HFF-Myc (cell line): Measurements from ENCODE around the gene ZNF235.
"Not testable (repeated sequence)": the region's sequence is repeated elsewhere in the genome, so short reads cannot be mapped to it uniquely, and the experiment has no call there.

Source experiments
- DNase-seq: peaks from one replicate; pipeline ENCODE4 v3.0.0-alpha.2; 2011; ENCODE audit warnings: low read depth; ENCODE audit errors: extremely low read depth
- H3K4me3 ChIP-seq: replicated peaks from 2 replicates; pipeline ENCODE4 v1.5.1; 2011; ENCODE audit warnings: low read depth, mild to moderate bottlenecking, control low read depth, low read length
- CTCF ChIP-seq: IDR thresholded peaks from 2 replicates; pipeline ENCODE4 v1.5.1; 2012; ENCODE audit warnings: mild to moderate bottlenecking, low read depth, low read length, control low read depth; ENCODE audit errors: missing control alignments

Gene ZNF235

GRCh38 chr19:44304659-44305193 lies at the start of gene ZNF235:
Gene ZNF235, minus strand, starts transcription at chr19:44305025. Its CDS starts 1,621 bp downstream, at chr19:44303404.
- TF ChIP-seq CTCF = no peak
- H3K4me3 ChIP-seq = peak within 1 kb of the TSS; percentile 68

GRCh38 chr19:44346556-44346955 lies 41.7 kb upstream of the ZNF235 start:
- no peak for DNase-seq
- no peak overlapping the region for H3K4me3 ChIP-seq

More at GRCh38 chr19:44304659-44305193, at the start of gene ZNF235:
- DNase-seq = peak; percentile 94

DNA sequence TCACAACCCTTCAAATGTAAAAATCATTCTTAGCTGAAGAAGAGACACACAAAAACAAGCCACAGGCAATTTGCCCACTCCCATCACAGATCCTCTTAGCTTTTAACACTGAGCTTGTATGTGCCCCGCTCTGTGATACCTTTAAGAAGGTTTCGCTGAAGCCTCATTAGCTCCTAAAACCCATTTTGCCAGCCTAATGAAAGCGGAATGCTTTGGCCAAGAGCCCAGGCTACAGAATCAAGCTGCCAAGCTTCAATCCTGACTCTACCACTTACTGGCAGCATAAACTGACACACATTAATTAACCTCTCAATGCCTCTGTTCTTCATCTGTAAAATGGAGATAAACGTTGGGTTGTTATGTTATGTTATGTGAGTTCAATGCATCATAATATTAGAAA lies 41.1 kb upstream of the ZNF235 start:
- DNase-seq = no peak
- H3K4me3 ChIP-seq = no peak overlapping the region
- no peak for TF ChIP-seq CTCF

More at GRCh38 chr19:44346556-44346955, 41.7 kb upstream of the ZNF235 start:
- TF ChIP-seq CTCF = no peak

- DNase-seq = no peak
- no peak for TF ChIP-seq CTCF
- no peak overlapping the region for H3K4me3 ChIP-seq
These were observed 39.4 kb upstream of the ZNF235 start for GRCh38 chr19:44344255-44344654.

- no peak overlapping the region for H3K4me3 ChIP-seq
- no peak for DNase-seq
- no peak for TF ChIP-seq CTCF
These were observed 37.0 kb upstream of the ZNF235 start for GRCh38 chr19:44341794-44342193.

DNA sequence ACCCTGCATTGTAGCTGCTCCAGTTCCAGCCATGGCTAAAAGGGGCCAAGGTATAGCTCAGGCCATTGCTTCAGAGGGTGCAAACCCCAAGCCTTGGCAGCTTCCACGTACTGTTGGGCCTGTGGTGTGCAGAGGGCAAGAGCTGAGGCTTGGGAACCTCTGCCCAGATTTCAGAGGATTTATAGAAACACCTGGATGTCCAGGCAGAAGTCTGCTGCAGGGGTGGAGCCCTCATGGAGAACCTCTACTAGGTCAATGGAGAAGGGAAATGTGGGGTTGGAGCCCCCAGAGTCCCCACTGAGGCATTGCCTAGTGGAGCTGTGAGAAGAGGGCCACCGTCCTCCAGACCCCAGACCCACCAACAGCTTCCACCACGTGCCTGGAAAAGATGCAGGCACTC lies 29.8 kb upstream of the ZNF235 start:
- H3K4me3 ChIP-seq, DNase-seq: not testable (repeated sequence)

DNA sequence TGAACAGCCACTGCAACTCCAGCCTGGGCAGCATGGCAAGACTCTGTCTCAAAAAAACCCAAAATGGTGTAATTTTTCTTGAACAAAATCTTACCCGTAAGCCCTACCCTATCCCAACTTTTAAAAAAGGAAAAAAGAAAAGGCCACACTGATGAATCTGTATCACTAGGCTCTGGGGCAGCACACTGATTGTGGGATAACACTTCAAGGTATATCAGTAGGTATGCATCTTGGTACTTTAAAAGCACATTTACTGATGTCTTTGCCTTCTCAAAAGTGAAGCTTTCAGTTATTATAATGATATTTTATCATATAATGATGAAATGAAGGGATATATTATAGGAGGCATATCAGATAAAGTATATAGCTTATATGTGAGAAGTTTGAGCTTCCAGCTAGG lies 27.3 kb upstream of the ZNF235 start:
- DNase-seq = no peak
- TF ChIP-seq CTCF = no peak
- no peak overlapping the region for H3K4me3 ChIP-seq
